Ammon's horn (tissue), 1 donor: Measurements from ENCODE around the gene UBTD2.

Experiments used
- DNase-seq: peaks from one replicate; pipeline ENCODE4 v3.0.0-alpha.2; 2016; ENCODE audit warnings: low spot score

The UBTD2 gene

DNA sequence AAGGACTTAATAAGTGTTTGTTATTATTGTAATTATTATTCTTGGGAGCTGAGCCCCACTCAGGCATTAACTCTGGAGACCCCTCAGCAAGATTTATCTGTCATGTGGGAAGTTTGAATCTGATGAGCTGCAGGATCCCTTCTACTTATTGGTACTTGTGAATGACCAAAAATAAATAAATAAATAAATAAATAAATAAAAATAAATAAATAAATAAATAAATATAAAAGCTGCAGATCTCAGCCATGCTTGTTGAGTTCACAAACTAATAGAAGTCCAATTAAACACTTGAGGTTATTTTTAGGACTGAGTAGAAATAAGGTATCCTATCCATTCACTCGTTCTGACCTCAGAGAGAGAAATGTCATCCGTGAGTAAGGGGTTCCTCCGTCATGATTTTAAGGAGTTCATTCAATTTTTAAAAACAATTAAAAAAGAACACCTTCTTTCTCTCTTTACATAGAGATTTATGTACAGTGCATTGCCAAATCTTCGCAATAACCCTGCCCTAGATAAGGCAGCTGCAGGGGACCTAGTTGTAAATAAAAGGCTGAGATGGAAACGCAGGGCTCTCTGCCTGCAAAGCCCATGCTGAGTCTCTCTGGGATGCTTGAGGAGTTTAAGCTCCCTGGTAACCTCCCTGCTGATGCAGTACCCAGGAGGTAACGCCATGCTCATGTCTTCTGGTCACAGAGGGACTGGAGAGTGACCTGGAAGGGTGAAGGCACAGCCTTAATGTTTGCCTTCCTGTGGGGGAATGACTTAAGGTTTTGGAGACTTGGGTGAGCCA, 88.4 kb downstream of the UBTD2 start:
- DNase-seq, result no peak

DNA sequence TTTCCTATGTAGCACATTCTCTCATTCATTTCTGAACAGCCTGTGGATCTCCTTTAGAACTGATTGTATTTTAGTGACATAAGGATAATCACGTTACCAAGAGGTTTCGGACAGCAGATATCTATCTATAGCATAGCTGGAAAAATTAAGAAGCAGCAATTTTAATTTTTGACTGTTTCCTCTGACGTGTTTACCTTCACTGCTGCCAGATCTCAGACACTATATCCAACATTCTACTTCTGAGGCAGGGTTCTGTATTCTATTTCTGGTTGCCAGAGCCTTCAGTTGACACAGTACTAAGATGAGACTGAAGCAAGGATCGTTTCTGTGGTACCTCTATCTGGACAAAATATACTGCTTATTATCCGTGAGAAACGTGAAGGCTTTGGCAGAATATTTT, 89.7 kb downstream of the UBTD2 start, which contains the start of gene EFCAB9:
Gene EFCAB9 (plus strand): TSS at position 301 of the 400 bp plus-strand sequence. CDS start 1 bp downstream, at position 302.
- DNase-seq, result no peak

- DNase-seq, result no peak
Measured at GRCh38 chr5:172189693-172190296, 93.8 kb downstream of the UBTD2 start.

DNA sequence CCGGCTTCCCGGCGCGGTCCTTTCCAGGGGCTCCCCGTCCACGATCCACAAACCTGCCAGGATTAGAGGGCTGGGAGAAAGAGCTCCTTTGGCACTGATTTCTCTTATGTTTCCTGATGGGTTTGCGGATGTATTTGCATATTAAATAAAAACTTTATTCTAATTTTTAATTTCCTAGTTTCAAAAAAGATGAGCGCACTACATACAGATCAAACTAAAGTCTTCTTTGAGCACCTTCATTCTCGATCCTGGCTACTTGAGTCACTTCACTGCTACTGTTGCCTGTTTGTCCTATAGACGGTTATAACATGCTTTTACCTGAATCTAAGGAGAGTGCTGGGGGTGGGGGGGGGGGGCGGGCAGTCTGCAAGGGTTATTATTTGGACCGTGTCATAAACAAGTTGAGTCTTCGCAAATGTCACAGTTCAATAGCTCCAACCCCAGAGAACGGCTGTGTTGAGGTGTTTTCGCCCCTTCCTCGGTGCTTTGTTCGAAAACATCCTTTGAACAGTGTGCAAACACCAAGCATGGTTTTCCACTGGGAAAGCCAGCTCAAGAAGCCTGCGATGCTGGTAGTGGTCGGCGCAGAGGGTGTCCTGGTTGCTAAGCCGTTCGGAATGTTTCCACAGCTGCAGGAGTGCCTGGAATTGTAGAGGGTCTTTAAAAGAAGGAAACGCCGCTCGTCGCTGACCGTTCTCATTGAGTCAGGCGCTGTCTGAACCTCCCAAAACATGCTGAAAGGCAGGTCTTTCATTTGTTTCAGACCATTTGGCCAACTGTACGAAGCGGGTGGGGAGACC, 94.5 kb downstream of the UBTD2 start:
- no peak for DNase-seq

GRCh38 chr5:172188033-172188892, 95.3 kb downstream of the UBTD2 start, which contains the start of gene STK10:
STK10 (minus strand) TSS chr5:172188224; CDS start chr5:172188042, 182 bp downstream.
- peak; percentile 94 for DNase-seq

GRCh38 chr5:172187118-172188032, 96.2 kb downstream of the UBTD2 start:
- DNase-seq, result no peak

DNA sequence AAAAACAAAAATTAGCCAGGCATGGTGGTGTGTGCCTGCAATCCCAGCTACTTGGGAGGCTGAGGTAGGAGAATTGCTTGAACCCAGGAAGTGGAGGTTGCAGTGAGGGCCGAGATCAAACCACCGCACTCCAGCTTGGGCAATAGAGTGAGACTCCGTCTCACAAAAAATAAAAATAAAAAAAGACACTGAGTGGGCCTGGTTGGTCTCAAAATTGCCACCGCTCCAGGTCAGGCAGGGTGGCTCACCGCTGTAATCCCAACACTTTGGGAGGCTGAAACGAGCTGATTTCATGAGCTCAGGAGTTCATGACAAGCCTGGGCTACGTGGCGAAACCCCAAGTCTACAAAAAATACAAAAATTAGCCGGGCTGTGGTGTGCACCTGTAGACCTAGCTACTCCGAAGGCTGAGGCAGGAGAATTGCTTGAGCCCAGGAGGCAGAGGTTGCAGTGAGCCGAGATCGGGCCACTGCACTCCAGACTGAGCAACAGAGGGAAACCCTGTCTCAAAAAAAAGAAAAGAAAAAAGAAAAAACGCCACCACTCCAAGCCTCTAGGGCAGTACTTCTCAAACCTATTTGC, 97.4 kb downstream of the UBTD2 start:
- no peak for DNase-seq

GRCh38 chr5:172185096-172185461, 98.5 kb downstream of the UBTD2 start:
- DNase-seq, result no peak

GRCh38 chr5:172183881-172184280, 99.7 kb downstream of the UBTD2 start:
- DNase-seq, result no peak

DNA sequence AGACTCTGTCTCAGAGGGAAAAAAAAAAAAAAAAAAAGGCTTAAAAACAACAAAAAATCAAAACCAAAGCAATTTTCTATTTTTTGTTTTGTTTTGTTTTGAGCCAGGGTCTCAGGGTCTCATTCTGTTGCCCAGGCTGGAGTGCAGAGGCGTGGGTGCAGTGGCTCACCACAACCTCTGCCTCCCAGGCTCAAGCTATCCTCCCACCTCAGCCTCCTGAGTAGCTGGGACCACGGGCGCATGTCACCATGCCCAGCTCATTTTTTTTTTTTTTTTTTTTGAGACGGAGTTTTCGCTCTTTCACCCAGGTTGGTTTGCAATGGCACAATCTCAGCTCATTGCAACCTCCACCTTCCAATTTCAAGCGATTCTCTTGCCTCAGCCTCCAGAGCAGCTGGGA, 101.3 kb downstream of the UBTD2 start:
- no peak for DNase-seq

DNA sequence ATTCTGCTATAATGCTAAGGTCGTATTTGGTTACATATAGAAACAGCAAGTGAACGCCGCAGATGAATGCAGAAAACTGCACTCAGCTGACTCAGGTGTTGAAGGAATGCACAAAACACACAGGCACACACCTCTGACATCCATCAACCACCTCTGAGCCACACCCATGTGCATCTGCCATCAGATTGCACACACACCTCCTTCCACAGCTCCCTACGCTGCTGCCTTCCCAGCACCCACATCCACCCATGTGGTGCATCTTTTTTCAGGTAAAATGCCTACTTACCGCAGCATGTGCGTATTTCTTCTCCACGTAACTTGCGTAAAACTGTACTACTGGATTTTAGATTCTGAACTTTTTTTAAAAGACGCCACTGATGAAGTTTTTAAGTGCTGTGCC, 102.6 kb downstream of the UBTD2 start:
- DNase-seq, result no peak

DNA sequence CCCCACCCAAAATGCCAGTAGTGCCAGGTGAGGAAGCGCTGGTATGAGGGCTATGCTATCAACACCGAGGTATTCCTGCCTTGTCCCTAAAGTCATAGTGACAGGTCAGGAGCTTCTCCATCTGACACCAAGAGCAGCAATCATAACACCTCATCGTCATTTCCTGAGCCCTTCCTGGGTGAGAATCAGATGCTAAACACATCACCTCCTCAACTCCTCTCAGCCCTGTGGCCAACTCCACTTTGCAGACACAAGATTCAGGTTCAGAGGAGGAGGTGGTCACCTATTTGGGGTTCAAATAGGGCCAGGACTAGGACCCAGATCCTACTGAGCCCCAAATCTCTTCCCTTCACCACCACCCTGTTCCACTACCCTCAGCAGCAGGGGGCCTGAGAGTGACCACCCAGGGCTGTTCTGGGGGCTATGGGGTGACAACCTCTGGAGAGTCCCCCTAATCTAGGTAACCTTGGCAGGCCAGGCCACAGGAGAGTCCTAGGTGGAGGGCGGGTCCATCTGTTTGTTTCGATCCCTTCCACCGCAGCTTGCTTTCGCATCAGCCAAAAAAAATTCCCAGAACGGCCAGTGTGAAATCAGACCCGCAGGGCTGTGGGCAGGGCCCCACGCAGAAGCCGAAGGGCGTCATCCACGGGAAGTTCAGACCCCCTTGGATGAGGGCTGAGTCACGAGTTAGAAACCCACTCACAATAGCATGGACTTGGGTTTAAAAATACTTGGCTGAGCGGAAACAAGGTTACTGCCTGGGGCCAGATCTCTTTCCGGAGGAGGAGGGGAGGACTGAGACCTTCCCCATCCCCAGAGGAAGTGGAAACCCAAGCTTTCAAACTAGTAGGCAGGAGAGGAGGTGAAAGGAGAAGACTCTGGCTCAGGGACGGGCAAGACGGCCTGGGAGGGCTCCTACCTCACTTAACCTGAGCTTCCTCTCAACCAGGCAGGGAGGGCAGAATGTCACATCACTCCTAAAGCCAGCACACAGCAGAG, 104.3 kb downstream of the UBTD2 start:
- no peak for DNase-seq

DNA sequence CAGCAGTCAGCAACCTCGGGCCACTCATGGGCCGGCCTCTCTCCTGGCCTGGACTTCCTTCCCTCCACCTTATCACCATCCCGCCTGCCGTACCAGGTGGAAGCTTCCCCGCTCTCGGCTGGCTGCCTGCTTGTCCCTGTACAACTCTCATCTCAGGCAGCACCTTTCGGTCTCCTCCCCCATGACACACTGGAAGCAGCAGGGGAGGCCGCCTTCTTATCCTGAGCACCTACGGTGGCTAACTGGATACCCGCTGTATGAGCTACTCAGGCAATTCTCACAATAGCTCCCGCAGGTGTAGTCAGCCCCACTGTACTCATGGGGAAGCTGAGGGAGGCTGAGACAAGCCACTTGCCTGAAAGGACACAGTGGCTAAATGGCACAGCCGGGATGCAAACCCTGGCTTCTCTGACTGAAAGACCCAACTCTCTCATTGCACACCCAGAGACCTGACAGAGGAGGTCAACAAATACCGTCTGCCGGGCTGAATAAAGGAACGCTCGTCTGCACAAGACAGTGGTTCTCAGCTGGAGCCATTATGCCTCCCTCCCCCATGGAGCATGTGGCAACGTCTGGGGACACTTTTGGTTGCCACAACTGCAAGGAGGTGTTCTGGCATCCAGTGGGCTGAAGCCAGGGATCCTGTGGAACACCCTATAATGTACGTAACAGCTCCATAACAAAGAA, 105.1 kb downstream of the UBTD2 start:
- DNase-seq, result no peak

DNA sequence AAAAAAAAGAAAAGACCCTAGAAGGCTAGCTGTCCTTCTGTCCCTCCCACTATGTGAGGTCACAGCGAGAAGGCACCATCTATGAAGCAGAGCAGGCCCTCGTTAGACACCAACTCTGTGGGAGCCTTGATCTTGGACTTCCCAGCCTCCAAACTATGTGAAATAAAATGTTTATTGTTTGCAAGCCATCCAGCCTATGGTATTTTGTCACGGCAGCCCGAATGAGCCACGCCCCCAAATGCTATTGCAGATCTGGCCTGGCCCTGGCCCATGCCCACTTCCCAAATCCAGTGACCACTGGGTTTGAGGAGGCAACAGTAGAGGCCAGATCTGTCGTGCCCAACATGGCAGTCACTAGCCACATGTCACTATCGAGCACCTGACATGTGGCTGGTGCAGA, 106.4 kb downstream of the UBTD2 start:
- DNase-seq, result no peak

GRCh38 chr5:172175263-172175719, 108.3 kb downstream of the UBTD2 start:
- peak; percentile 67 for DNase-seq

DNA sequence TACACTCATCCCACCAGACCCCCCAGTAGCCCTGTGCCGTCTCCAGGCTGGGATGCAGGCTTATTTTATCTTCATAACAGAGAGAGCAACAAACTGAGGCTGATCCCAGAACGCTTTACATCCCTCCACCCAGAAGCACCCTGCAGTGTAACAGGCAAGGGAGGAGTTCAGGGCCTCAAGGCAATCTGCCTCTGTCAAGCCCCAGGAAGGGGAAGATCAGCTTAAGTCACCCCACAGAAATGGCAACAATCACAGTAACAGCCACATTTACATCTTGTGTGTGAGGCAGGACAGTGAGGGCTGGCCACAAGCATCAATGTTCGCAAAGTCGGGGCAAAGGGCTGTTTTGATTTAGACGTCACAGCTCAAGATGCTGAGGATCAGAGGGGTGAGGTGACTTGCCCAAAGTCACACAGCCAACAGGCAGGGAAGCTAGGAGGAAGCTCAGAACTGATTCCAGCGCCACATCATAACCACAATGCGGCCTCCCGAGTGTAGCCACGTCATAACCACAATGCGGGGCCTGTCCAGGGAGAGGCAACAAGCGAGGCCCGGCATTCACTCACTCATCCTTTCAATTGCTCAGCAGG, 109.9 kb downstream of the UBTD2 start:
- DNase-seq, result no peak

DNA sequence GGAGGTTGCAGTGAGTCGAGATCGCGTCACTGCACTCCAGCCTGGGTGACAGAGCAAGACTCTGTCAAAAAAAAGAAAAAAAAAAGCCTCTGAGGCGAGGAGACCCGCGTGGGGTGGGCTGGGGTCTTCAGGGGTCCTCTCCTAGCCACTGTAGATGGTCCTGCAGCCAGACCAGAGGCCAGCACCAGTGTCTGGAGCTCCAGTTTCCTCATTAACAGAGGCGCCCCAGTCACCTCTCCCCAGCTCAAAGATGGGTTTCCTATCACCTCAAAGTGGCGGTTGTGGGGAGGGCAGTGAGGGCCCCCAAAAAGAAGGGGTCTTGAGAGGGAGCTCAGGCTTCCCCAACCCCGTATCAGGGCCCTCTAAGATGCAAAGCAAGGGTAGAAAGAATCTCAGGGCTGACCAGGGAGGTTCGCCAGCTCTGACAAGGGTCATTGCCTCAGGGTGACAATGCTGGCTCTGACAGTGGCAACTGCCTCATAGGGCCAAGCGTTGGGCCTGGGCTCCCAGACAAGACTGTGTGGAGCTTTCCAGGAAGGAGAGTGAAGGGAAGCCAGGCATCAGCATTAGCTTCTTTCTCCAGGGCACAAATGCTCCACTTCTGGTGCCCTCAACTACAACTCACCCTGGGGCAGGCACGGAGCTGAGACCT, 110.5 kb downstream of the UBTD2 start:
- DNase-seq, result peak; percentile 82
